ENCODE results near the gene SLC29A2. TPM values are rescaled to one million over a fixed set of nuclear protein-coding genes. Genes with fewer than 3 reads are reported as not detected.
A peak's percentile ranks its signal among the peaks of the same experiment; 100 is the strongest.

The SLC29A2 gene
- total and polyA plus RNA-seq, 2 of the 8 experiments (the other 6 are each of a cell fraction or from before 2014, with no cell fraction given): 29.3 to 31.6 TPM

DNA sequence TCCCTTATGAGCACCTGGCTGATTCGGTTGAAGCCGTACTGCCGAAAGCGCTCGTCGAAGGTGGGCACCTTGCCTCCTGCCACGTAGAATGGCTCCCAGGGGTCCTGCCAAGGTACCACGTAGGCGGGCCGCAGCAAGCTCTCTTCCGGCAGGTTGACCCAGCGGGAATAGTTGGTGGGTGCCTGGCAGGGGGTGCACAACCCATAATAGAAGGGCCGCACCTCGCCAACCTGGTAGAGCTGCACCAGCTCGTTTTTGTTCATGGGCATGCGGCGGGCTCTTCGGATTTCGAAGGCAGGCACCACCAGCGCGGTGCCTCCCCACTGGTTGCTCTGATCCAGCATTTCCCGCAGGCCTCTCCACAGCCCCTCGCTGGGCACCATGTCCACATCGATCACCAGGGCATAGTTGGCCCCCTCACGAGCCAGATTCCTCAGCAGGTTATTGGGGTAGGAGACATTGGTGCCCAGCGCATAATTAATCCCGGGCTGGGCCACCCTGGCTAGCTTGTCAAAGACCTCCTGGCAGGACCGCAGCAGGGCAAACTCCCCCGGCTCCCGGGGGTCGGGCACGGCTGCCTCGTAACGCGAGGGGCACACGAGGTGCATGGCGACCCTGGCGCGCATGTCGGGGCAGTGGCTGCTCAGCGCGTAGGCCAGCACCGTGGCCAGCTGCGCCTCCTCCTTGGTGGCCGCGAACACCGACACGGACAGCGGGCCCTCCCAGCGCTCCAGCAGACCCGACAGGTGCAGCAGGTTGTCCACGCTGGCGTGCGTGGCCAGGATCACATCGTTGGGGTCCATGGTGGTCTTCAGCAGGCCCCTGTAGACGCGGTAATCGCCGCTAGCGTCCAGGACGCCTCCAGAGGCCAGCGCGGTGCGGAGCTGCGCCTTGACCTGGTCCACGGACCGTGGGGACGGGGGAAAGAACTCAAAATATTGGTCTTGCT lies 24.8 kb downstream of the SLC29A2 start:
- Histone ChIP-seq H3K23ac (ENCODE audit: insufficient read length) (no peak overlapping the region), H3K9ac (replicated peaks in 1 of 4; ENCODE audit: extremely low read depth in 1 of 4, low read depth in 3 of 4, low read length in 3 of 4) (peak overlapping the region; percentile 36 to 78 (median 72)), H3K56ac (replicated peaks; ENCODE audit: insufficient read length, low read depth, low read length) (peak overlapping the region; percentile 39), H4K91ac (replicated peaks; ENCODE audit: insufficient read length, low read length) (peak overlapping the region; percentile 15), H3K4ac (replicated peaks; ENCODE audit: insufficient read length, low read depth, low read length) (peak overlapping the region; percentile 90), H2AFZ (ENCODE audit: low read length) (peak overlapping the region; percentile 70; the same call in 1 of the 2 replicates), H3K4me1 (replicated peaks in 1 of 4; ENCODE audit: control insufficient read depth in 3 of 4, insufficient read depth in 4 of 4, low read length in 3 of 4) (peaks cover 0 to 15% (median 9%) of the 10 kb centered on the region in 4 experiments; a peak in 6 of 7 replicates), H3K79me2 (ENCODE audit: control insufficient read depth in 1 of 2, insufficient read depth in 2 of 2, low read length in 2 of 2) (peaks cover 0 to 14% of the 10 kb centered on the region in 2 experiments; a peak in 2 of 4 replicates), H4K20me1 (replicated peaks in 1 of 2; ENCODE audit: control insufficient read depth in 1 of 2, insufficient read depth in 2 of 2, low read length in 2 of 2) (peaks cover 3 to 5% of the 10 kb centered on the region in 2 experiments), H3K27me3 (replicated peaks in 1 of 4; ENCODE audit: control insufficient read depth in 3 of 4, extremely low read depth in 1 of 4, insufficient read depth in 3 of 4, low read length in 3 of 4) (peaks cover 0 to 2% (median 0%) of the 10 kb centered on the region in 4 experiments; a peak in 3 of 7 replicates), H3K14ac (ENCODE audit: insufficient read length) (no peak overlapping the region), H3K4me2 (ENCODE audit: insufficient read depth in 1 of 2, low read depth in 2 of 2, low read length in 2 of 2) (peak overlapping the region; percentile 80 to 99), H2BK12ac (ENCODE audit: low read depth, low read length) (peak overlapping the region; percentile 52; the same call in 1 of the 2 replicates), H3K23me2 (ENCODE audit: low read depth, low read length) (peaks cover 21% of the 10 kb centered on the region), H4K8ac (ENCODE audit: extremely low read depth, insufficient read depth, low read length) (peak overlapping the region; percentile 57), H3K18ac (ENCODE audit: extremely low read depth, low read length) (peak overlapping the region; percentile 55), H2BK5ac (ENCODE audit: low read depth, low read length) (peak overlapping the region; percentile 18; the same call in 1 of the 2 replicates), H3K9me3 (ENCODE audit: insufficient read depth in 2 of 2, low read depth in 1 of 2, low read length in 1 of 2) (no peaks in the 10 kb centered on the region), H3K79me1 (ENCODE audit: low read depth, low read length) (no peaks in the 10 kb centered on the region; the same call in none of the 2 replicates), H3K4me3 (ENCODE audit: extremely low read depth in 1 of 4, insufficient read depth in 2 of 4, low read depth in 3 of 4, low read length in 4 of 4) (peak overlapping the region; percentile 55 to 86 (median 78)), H3K27ac (ENCODE audit: low read depth, low read length) (no peak overlapping the region; the same call in 1 of the 2 replicates), H2BK20ac (ENCODE audit: low read length) (no peak overlapping the region), H2AK5ac (ENCODE audit: low read depth, low read length) (no peak overlapping the region), H3K36me3 (ENCODE audit: control insufficient read depth in 2 of 4, insufficient read depth in 4 of 4, low read length in 3 of 4) (peaks cover 3 to 5% (median 3%) of the 10 kb centered on the region in 4 experiments; a peak in 3 of 8 replicates), H2BK15ac (ENCODE audit: low read length) (peak overlapping the region; percentile 19; the same call in 1 of the 2 replicates), H4K5ac (ENCODE audit: insufficient read length, low read depth, low read length) (peak overlapping the region; percentile 75), H2BK120ac (replicated peaks; ENCODE audit: low read depth, low read length) (peak overlapping the region; percentile 10)
- DNase-seq (ENCODE audit: low read depth in 1 of 2, low spot score in 2 of 2): peak in 1 of 2 experiments; percentile 68
- FAIRE-seq: no peak
- POLR2A ChIA-PET (ENCODE audit: partially characterized antibody): interaction anchor here (1.2 to 28.7 kb wide), 10 partner anchors 9 to 67 kb away, joined by 3 to 487 read pairs (median 7); partner anchors contain the start of genes RIN1, SLC29A2 and YIF1A
- WGBS, 2 experiments (ENCODE audit: extremely low coverage in 1 of 2, insufficient coverage in 1 of 2, insufficient read length in 1 of 2, insufficient replicate concordance in 2 of 2, low coverage in 1 of 2, low lambda C conversion rate in 2 of 2, missing lambda C conversion rate in 1 of 2): 52% methylated on average over 51 of the region's 68 CpGs; no CpG with 5 or more reads in 1 of the 2 experiments
- CTCF ChIA-PET (ENCODE audit: partially characterized antibody): interaction anchor here (1.1 to 3.9 kb wide), 9 partner anchors 8 to 61 kb away, joined by 3 to 27 read pairs (median 7); partner anchors contain the start of genes RIN1 and SLC29A2
- peak; percentile 47 for TF ChIP-seq CTBP2 (IDR thresholded peaks at IDR 0.05; ENCODE audit: borderline replicate concordance, insufficient read depth, insufficient read length, low read length)
- TF ChIP-seq SAP30 (IDR thresholded peaks at IDR 0.05; ENCODE audit: insufficient read depth, insufficient replicate concordance, low read length): no peak
- TF ChIP-seq FOSL1 (IDR thresholded peaks at IDR 0.05; ENCODE audit: insufficient read depth, low read depth, low read length): no peak
- 0 out of 4 replicates have a peak, but pooled peaks of 1 of the 2 experiments have one; percentile 19 for TF ChIP-seq HDAC2 (IDR thresholded peaks at IDR 0.05; ENCODE audit: borderline replicate concordance in 1 of 2, low read depth in 2 of 2, low read length in 2 of 2)
- TF ChIP-seq EZH2 (IDR thresholded peaks at IDR 0.05; ENCODE audit: low read depth, low read length, severe bottlenecking): peak; percentile 3
- TF ChIP-seq RNF2 (IDR thresholded peaks at IDR 0.05; ENCODE audit: borderline replicate concordance, low read depth, low read length, missing control alignments, poor library complexity, severe bottlenecking): no peak
- no peak for TF ChIP-seq SP2 (IDR thresholded peaks at IDR 0.05; ENCODE audit: low read length)
- no peak for TF ChIP-seq HDAC6 (IDR thresholded peaks at IDR 0.05; ENCODE audit: low read depth, low read length)
